ENCODE measurements around the gene CMKLR1. TPM values are rescaled to one million over a fixed set of nuclear protein-coding genes. Genes with fewer than 3 reads are reported as not detected.

CMKLR1 gene
- total RNA-seq, 1 donor from 2014 or later: not detected

DNA sequence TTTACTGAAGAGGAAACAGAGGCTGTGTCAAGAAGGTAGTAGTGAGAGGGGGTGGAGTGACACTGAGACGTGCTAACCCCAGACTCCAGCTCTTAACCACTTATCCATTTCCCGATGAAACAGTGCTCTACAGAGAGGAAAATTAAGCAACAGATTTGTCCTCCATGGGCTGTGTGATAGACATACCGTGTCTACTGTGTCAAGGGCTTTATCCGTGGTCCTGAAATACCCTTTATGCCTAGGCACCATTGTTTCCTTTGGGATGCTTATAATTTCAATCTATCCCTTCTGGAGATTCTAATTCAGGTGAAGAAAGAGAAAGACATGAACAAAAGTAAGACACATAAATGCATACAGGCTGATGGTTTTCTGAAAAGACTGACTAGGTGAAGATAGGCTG, 71.7 kb downstream of the CMKLR1 start:
- no peak for DNase-seq (ENCODE audit: low read depth in 2 of 2)

DNA sequence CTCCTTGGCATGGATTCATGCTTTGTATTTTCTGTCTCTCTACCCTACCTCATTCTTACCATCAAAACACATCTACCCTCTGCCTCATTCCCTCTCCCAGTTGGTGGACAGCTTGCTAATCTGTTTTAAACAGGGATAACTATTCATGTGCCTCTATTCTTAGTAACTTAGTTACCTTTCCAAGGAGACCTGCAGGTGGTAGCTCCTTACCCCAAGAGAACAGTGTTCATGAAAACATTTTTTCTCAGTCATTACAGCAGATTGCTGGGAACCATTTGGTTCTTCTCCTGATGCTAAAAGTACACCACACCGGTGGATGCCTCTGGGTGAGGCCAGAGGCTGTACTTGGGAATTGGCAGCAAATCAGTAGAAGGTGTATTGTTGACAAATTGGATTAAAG, 73.0 kb downstream of the CMKLR1 start:
- no peak for DNase-seq (ENCODE audit: low read depth in 2 of 2)

GRCh38 chr12:108265505-108265904, 73.6 kb downstream of the CMKLR1 start:
- no peak for DNase-seq (ENCODE audit: low read depth in 2 of 2)

- DNase-seq (ENCODE audit: low read depth in 2 of 2): no peak
Observed at GRCh38 chr12:108260969-108261368, 78.1 kb downstream of the CMKLR1 start.

GRCh38 chr12:108260039-108260438, 79.1 kb downstream of the CMKLR1 start:
- DNase-seq (ENCODE audit: low read depth in 2 of 2): no peak

DNA sequence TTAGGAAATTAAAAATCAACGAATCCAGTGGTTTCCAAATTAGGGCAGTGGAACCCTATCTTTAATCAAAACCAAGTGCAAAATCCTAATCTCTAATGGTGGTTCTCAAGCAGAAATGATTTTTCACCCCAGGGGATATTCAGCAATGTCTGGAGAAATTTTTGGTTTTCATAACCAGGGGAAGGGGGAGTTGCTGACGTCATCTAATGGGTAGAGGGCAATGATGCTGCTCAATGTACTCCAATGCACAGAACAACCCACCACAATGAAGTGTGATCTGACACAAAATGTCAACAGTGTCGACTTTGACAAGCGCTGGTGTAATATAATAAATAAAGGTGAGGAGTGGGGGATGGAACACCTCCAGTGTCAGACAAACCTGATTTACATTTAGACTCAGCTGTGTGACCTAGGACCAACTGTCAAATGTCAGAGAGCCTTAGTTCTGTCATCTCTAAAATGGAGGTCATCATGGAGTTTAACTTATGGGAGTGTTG, 81.5 kb downstream of the CMKLR1 start:
- DNase-seq (ENCODE audit: low read depth in 2 of 2): no peak

DNA sequence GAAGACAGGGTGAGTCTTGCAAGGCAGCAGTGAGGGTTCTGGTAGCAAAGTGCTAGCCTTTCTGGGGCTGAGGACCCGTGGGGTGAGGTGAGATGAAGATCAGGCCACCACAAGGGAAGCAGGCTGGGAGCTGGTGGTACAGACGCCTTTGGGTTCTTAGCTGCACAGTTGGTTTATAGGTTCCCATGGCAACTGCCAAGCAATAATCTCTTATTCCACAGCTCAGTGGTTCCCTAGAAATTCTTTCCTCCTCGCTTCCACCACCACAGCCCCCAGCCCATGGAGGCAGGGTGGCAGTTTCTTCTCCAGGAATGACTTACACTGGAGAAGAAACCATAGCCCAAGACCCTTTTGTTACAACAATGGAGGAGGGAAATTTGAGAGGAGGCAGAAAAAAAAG, 82.1 kb downstream of the CMKLR1 start:
- no peak for DNase-seq (ENCODE audit: low read depth in 2 of 2)

- no peak for DNase-seq (ENCODE audit: low read depth in 2 of 2)
Observed at GRCh38 chr12:108255252-108255602, 83.9 kb downstream of the CMKLR1 start.

- no peak for DNase-seq (ENCODE audit: low read depth in 2 of 2)
Observed at GRCh38 chr12:108254517-108255251, 84.4 kb downstream of the CMKLR1 start.

GRCh38 chr12:108254030-108254429, 85.1 kb downstream of the CMKLR1 start:
- DNase-seq (ENCODE audit: low read depth in 2 of 2): no peak

DNA sequence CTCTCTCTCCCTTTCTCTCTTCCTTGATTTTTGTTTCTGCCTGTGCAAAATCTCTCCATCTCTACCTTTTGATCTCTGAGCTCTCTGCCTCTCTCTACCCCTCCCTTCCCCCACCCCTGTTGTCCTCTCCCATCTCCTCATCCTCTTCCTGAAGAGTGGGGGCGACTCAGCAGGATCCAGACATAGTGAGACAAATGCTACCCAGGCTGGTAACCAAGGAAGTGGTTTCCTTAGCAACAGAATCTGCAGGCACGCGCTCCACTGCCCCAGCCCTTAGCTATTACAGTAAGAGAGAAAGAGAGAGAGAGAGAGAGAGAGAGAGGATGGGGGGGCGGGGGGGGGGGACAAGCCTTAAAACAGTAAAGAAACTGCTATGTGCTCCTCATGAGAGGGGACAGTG, 85.6 kb downstream of the CMKLR1 start:
- no peak for DNase-seq (ENCODE audit: low read depth in 2 of 2)

DNA sequence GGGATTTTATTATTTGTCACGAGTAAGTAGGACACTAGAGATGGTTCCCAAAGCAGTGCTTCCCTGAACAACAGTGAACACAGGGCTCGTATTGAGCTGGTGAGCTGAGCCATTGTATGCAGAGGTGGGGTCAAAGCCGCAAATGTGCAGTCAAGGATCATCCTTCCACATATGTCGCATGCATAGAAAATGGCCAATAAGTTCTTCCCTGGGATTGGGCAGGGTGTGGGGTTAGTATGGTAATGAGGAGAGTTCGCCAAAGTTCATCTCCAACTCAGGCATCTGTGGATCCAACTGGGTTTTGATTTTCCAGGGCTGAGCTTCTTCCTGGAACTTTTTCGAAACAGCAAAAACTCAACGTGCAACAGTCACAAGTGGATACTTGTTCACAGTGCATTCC, 86.6 kb downstream of the CMKLR1 start:
- DNase-seq (ENCODE audit: low read depth in 2 of 2): no peak

DNA sequence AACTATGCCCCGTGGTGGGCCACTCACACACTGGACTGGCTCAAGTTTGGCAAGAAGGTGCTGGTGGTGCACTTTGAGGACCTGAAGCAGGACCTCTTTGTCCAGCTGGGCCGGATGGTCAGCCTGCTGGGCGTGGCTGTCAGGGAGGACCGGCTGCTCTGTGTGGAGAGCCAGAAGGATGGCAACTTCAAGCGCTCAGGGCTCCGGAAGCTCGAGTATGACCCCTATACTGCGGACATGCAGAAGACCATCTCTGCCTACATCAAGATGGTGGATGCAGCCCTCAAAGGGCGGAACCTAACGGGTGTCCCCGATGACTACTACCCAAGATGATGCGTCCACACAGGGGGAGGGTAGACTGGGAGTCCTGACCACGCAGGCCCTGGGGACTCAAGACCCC, 91.1 kb downstream of the CMKLR1 start:
- no peak for DNase-seq (ENCODE audit: low read depth in 2 of 2)

- DNase-seq (ENCODE audit: low read depth in 2 of 2): no peak
Observed at GRCh38 chr12:108247130-108247529, 92.0 kb downstream of the CMKLR1 start.

- DNase-seq (ENCODE audit: low read depth in 2 of 2): no peak
Observed at GRCh38 chr12:108241986-108242703, 97.0 kb downstream of the CMKLR1 start.

DNA sequence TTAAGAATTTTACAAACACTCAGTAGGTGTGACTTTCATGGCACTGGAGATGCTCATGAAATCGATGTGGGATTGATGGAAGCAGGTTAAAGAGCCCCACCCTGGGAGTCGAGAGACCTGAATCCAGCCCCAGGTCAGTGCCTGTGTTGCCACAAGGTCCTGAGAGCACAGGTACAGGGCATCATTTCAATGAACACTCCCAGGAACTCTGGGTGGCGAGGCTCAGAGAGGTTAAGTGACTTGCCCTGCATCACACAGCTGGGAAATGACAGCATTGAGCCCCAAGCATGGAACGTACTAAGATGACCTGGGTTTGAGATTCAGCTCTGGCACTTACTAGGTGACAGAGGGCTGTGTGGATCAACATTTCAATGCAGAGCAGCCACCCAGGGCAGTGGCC, 98.2 kb downstream of the CMKLR1 start:
- DNase-seq (ENCODE audit: low read depth in 2 of 2): no peak

GRCh38 chr12:108240027-108240785, 98.9 kb downstream of the CMKLR1 start:
- DNase-seq (ENCODE audit: low read depth in 2 of 2): no peak

DNA sequence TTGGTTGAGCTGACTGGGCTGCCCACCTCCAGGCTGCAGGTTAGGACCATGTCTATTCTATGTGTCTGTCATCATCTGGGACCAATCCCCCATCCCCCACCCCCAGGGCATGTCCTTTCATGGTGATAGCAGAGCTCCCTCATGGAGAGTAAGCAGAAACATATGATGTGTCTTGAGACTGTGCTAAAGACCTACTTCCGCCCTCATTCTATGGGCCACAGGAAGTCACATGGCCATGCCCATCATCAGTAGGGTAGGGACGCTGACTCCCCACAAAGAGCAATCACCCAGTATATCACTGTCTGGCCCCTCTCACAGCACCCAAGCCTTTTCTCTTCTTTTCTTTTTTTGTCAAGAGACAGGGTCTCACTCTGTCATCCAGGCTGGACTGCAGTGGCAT, 99.7 kb downstream of the CMKLR1 start:
- DNase-seq (ENCODE audit: low read depth in 2 of 2): no peak

DNA sequence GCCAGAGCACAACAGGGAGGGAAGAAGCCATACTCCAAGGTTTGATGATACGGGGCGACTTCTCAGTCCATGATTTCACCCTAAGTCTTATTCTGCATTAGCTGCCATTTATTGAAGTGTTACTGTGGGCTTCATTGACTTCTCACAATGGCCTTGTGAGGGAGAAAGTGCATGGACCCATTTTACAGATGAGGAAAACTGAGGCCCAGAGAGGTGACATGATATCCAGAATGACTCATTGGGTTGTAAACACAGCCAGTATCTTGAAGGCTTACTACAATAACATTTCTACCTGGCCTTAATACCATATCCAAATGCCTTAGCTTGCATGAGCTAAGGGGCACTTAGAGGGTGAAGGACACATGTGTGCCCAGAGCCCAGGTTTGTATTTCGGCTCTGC, 100.6 kb downstream of the CMKLR1 start:
- no peak for DNase-seq (ENCODE audit: low read depth in 2 of 2)
